B cell (primary cell): ENCODE data around the gene KAZN. TPM values are rescaled to one million over a fixed set of nuclear protein-coding genes. Genes with fewer than 3 reads are reported as not detected.

Experiments used
- ATAC-seq: fragments of 200-7000 bp; cut with Tn5 transposase; one replicate; pipeline ENCODE4 v1.10.0; 2021; ENCODE audit warnings: low read depth, mild to moderate bottlenecking, moderate number of reproducible peaks, moderate library complexity
- CTCF ChIA-PET: fragments of 350-600 bp; sonication (Branson Sonifier 250); formaldehyde crosslinking; loops from one replicate; lab custom pipeline; 2021; ENCODE audit warnings: antibody characterized with exemption, inconsistent platforms; lab: Charles Lee
- POLR2A ChIA-PET: fragments of 350-600 bp; sonication (Branson Sonifier 250); formaldehyde crosslinking; loops from one replicate; lab custom pipeline; 2021; ENCODE audit warnings: antibody characterized with exemption; lab: Charles Lee
- DNase-seq: peaks from one replicate; pipeline ENCODE4 v3.0.0; 2013
- H2AFZ ChIP-seq: 2 replicates; pipeline ENCODE4 v1.6.1; 2012; ENCODE audit warnings: mild to moderate bottlenecking, low read depth, low read length; ENCODE audit not compliant: insufficient read depth, poor library complexity, severe bottlenecking
- H3K27ac ChIP-seq, 2 donors: 1 replicate in 1 of 2; 2 replicates in 1 of 2; pipeline ENCODE4 v1.5.1; 2012 to 2013; ENCODE audit warnings: low read length in 2 of 2, mild to moderate bottlenecking in 2 of 2, moderate library complexity in 1 of 2
- H3K27me3 ChIP-seq, 4 experiments: fragments of 200-600 bp in 1 of 4; sonication (generic) in 1 of 4; replicated peaks in 1 of 4; 1 replicate in 2 of 4; 2 replicates in 2 of 4; pipeline versions ENCODE4 v1.6.1 to v1.7.0; 2013 to 2016; ENCODE audit warnings: low read length in 3 of 4, mild to moderate bottlenecking in 2 of 4, mixed read lengths in 1 of 4, moderate library complexity in 1 of 4; ENCODE audit not compliant: insufficient read depth in 4 of 4, control insufficient read depth in 3 of 4; ENCODE audit errors: control extremely low read depth in 1 of 4
- H3K36me3 ChIP-seq, 2 experiments: replicated peaks in 1 of 2; 1 replicate in 1 of 2; 2 replicates in 1 of 2; pipeline versions ENCODE4 v1.6.1 to v1.7.1; 2013; ENCODE audit warnings: low read length in 1 of 2; ENCODE audit not compliant: insufficient read depth in 2 of 2, control insufficient read depth in 1 of 2; ENCODE audit errors: control extremely low read depth in 1 of 2, extremely low read depth in 1 of 2
- H3K4me1 ChIP-seq, 2 donors: fragments of 200-600 bp in 1 of 2; sonication (generic) in 1 of 2; 1 replicate in 1 of 2; 2 replicates in 1 of 2; pipeline versions ENCODE4 v1.5.1 to v1.6.1; 2013 to 2017; ENCODE audit warnings: low read length in 2 of 2; ENCODE audit not compliant: control insufficient read depth in 2 of 2, insufficient read depth in 2 of 2
- H3K4me2 ChIP-seq: replicated peaks from 2 replicates; pipeline ENCODE3; 2012; ENCODE audit warnings: mild to moderate bottlenecking, low read depth, low read length; ENCODE audit not compliant: poor library complexity, severe bottlenecking
- H3K4me3 ChIP-seq, 5 experiments: fragments of 200-600 bp in 1 of 5; sonication (generic) in 1 of 5; 1 replicate in 3 of 5; 2 replicates in 2 of 5; pipeline versions ENCODE4 v1.5.1 to v1.7.0; 2011 to 2016; ENCODE audit warnings: low read length in 4 of 5, mild to moderate bottlenecking in 4 of 5, low read depth in 2 of 5, control low read depth in 1 of 5, moderate library complexity in 1 of 5; ENCODE audit not compliant: insufficient read depth in 1 of 5; ENCODE audit errors: control extremely low read depth in 1 of 5, extremely low read depth in 1 of 5
- H3K79me2 ChIP-seq: fragments of 200-600 bp; sonication (generic); one replicate; pipeline ENCODE4 v1.6.0; 2016; ENCODE audit warnings: low read length; ENCODE audit not compliant: control insufficient read depth, insufficient read depth
- H3K9ac ChIP-seq: fragments of 200-600 bp; sonication (generic); 2 replicates; pipeline ENCODE4 v1.6.1; 2017; ENCODE audit warnings: mild to moderate bottlenecking, low read length, moderate library complexity
- H3K9me3 ChIP-seq, 3 donors: one replicate each; pipeline versions ENCODE4 v1.6.1 to v1.7.1; 2013; ENCODE audit warnings: low read length in 2 of 3; ENCODE audit not compliant: control insufficient read depth in 2 of 3, insufficient read depth in 1 of 3; ENCODE audit errors: control extremely low read depth in 1 of 3
- H4K20me1 ChIP-seq: 2 replicates; pipeline ENCODE4 v1.6.0; 2012; ENCODE audit warnings: mild to moderate bottlenecking, low read length; ENCODE audit not compliant: insufficient read depth, control insufficient read depth, poor library complexity, severe bottlenecking
- H3K27ac Mint-ChIP-seq: one replicate; pipeline ENCODE4 v1.8.0; 2021; ENCODE audit warnings: mixed read lengths
- H3K27me3 Mint-ChIP-seq: one replicate; pipeline ENCODE4 v1.8.0; 2021; ENCODE audit warnings: mixed read lengths
- H3K4me1 Mint-ChIP-seq: one replicate; pipeline ENCODE4 v1.8.0; 2021; ENCODE audit warnings: mixed read lengths
- H3K4me3 Mint-ChIP-seq: one replicate; pipeline ENCODE4 v1.8.0; 2021; ENCODE audit warnings: mixed read lengths
- H3K9me3 Mint-ChIP-seq: one replicate; pipeline ENCODE4 v1.8.0; 2022; ENCODE audit warnings: mixed read lengths; ENCODE audit not compliant: insufficient read depth
- EZH2 ChIP-seq: IDR thresholded peaks from 2 replicates; pipeline ENCODE4 v1.6.1; 2012; ENCODE audit warnings: borderline replicate concordance, low read depth, mild to moderate bottlenecking, moderate library complexity, low read length; ENCODE audit not compliant: insufficient read depth, poor library complexity, severe bottlenecking
- WGBS: methylation state at CpG from one replicate; pipeline ENCODE4 v1.1.5; 2013; ENCODE audit warnings: missing lambda C conversion rate; ENCODE audit not compliant: insufficient coverage; 5-methylcytosine and 5-hydroxymethylcytosine counted together
- intact Hi-C: fragments of 100-400 bp; cut with micrococcal nuclease; formaldehyde crosslinking; loops from one replicate; pipeline ENCODE4 v1.10.0; 2022
- polyA plus RNA-seq: library from polyadenylated mRNA; depleted of rRNA; stranded (reverse); fragments of >200 nt; gene quantifications from 2 replicates; pipeline ENCODE4 v1.2.3, GENCODE V29; 2012
- total RNA-seq, 2 donors: library from RNA; stranded (reverse); fragments of 120-200 nt in 1 of 2; gene quantifications; 1 replicate in 1 of 2; 2 replicates in 1 of 2; pipeline versions ENCODE4 v1.2.3 to v1.2.4, GENCODE V29; 2013 to 2022
- TF ChIP-seq, protein P1 (sequence below): fragments of 200-600 bp; IDR thresholded peaks from one replicate; pipeline ENCODE4 v1.8.0; 2022; ENCODE audit warnings: antibody characterized with exemption, mild to moderate bottlenecking

Gene KAZN
- total and polyA plus RNA-seq, 2 donors (not counting 1 experiment from before 2014, with no cell fraction given): 0.13 to 0.39 TPM

DNA sequence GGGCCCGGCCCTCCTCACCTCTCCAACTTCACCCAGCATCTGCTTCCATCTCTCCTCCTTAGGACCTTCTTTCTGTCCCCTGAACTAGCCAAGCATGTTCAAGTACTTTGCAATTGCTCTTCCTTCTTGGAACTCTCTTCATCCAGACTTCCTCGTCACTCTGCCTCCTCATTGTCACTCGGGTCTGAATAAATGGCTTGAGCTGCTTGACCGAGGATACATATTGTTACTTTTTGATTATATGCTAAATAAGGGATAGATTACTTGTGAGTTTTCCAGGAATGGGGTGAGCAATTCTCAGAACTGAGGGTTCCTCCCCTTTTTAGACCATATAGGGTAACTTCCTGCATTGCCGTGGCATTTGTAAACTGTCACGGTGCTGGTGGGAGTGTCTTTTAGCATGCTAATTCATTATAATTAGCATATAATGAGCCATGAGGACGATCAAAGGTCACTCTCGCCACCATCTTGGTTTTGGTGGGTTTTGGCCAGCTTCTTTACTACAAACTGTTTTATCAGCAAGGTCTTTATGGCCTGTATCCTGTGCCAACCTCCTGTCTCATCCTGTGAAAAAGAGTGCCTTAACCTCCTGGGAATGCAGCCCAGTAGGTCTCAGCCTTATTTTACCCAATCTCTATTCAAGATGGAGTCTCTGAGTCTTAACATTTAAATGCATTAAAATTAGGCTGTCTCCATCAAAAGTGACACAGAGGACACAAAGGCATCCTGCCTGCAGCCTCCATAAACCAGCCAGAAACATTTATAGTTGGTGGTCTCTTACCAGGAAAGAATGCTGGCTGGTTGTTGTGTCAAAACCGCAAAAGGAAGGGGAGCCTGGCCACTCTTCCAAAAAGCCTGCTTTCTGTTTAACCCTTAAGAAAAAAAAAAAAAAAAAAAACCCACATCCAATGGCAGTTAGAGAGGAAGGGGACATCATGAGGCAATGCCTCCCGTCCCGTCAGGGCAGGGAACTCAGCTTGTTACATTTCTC is 179.3 kb downstream of the KAZN start:
- Histone ChIP-seq H3K27ac (no peak overlapping the region), H3K4me3 (no peak overlapping the region), H3K4me2 (no peak overlapping the region), H3K36me3 (no peaks in the 10 kb centered on the region), H3K27me3 (no peaks in the 10 kb centered on the region), H3K4me1 (no peaks in the 10 kb centered on the region), H3K9ac (no peak overlapping the region), H4K20me1 (no peaks in the 10 kb centered on the region), H2AFZ (no peak overlapping the region), H3K79me2 (no peaks in the 10 kb centered on the region), H3K9me3 (no peaks in the 10 kb centered on the region)
- intact Hi-C loops: loop anchor here (5.0 kb wide), 1 partner anchor 249 kb away; no protein-coding TSS in a partner anchor
- WGBS: 0% methylated on average over 1 of the region's 11 CpGs
- ChIA-PET CTCF (interaction anchor here (1.0 kb wide), 1 partner anchor 269 kb away, joined by 4 read pairs; no protein-coding TSS in a partner anchor), POLR2A (no interaction called here)
- no peak for ATAC-seq
- H3K4me3 Mint-ChIP-seq: no peak overlapping the region
- no peak overlapping the region for H3K27ac Mint-ChIP-seq
- DNase-seq: no peak
- peaks cover 8% of the 10 kb centered on the region for H3K27me3 Mint-ChIP-seq
- H3K9me3 Mint-ChIP-seq: no peaks in the 10 kb centered on the region
- H3K4me1 Mint-ChIP-seq: no peaks in the 10 kb centered on the region
- TF ChIP-seq, protein P1, sequence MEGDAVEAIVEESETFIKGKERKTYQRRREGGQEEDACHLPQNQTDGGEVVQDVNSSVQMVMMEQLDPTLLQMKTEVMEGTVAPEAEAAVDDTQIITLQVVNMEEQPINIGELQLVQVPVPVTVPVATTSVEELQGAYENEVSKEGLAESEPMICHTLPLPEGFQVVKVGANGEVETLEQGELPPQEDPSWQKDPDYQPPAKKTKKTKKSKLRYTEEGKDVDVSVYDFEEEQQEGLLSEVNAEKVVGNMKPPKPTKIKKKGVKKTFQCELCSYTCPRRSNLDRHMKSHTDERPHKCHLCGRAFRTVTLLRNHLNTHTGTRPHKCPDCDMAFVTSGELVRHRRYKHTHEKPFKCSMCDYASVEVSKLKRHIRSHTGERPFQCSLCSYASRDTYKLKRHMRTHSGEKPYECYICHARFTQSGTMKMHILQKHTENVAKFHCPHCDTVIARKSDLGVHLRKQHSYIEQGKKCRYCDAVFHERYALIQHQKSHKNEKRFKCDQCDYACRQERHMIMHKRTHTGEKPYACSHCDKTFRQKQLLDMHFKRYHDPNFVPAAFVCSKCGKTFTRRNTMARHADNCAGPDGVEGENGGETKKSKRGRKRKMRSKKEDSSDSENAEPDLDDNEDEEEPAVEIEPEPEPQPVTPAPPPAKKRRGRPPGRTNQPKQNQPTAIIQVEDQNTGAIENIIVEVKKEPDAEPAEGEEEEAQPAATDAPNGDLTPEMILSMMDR: no peak
- TF ChIP-seq EZH2: no peak

DNA sequence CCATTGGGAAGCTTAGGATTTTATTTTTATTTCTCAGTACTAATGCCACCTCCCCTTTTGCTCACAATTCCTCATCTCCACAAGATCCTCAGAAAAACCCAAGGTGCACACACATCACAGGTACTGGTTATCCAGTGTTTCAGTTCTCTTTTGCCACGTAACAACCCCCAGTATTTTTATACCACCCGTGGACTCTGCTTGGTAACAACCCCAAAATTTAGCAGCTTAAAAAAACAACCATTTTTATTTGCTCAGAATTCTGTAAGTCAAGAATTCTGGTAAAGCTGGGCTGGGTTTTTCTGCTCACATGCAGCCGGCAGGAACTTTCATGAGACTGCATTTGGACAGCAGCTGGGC is 180.0 kb downstream of the KAZN start:
- no peak overlapping the region for H2AFZ ChIP-seq
- H3K4me3 Mint-ChIP-seq: no peak overlapping the region
- no peaks in the 10 kb centered on the region for H4K20me1 ChIP-seq
- no peaks in the 10 kb centered on the region for H3K4me1 ChIP-seq
- WGBS: 13% methylated on average over 1 of the region's 3 CpGs
- no peak overlapping the region for H3K27ac ChIP-seq
- peaks cover 8% of the 10 kb centered on the region for H3K27me3 Mint-ChIP-seq
- DNase-seq (no peak), ATAC-seq (no peak)
- no peak overlapping the region for H3K4me2 ChIP-seq
- no peaks in the 10 kb centered on the region for H3K9me3 ChIP-seq
- intact Hi-C loops: loop anchor here (5.0 kb wide), 1 partner anchor 249 kb away; no protein-coding TSS in a partner anchor
- no peaks in the 10 kb centered on the region for H3K9me3 Mint-ChIP-seq
- H3K4me3 ChIP-seq: no peak overlapping the region
- TF ChIP-seq, protein P1: no peak
- TF ChIP-seq EZH2: no peak
- H3K27me3 ChIP-seq: no peaks in the 10 kb centered on the region
- H3K79me2 ChIP-seq: no peaks in the 10 kb centered on the region
- H3K36me3 ChIP-seq: no peaks in the 10 kb centered on the region
- ChIA-PET POLR2A (no interaction called here), CTCF (interaction anchor here (1.0 kb wide), 1 partner anchor 268 kb away, joined by 4 read pairs; no protein-coding TSS in a partner anchor)
- no peaks in the 10 kb centered on the region for H3K4me1 Mint-ChIP-seq
- no peak overlapping the region for H3K9ac ChIP-seq
- H3K27ac Mint-ChIP-seq: no peak overlapping the region
